Aorta (tissue), 5 donors: ENCODE data around the gene CLCN2. TPM values are rescaled to one million over a fixed set of nuclear protein-coding genes. Genes with fewer than 3 reads are reported as not detected.

ENCODE experiments used
- ATAC-seq: fragments of 200-7000 bp; cut with Tn5 transposase; one replicate; pipeline ENCODE4 v1.9.1; 2022; ENCODE audit warnings: moderate library complexity; ENCODE audit not compliant: low FRiP score
- DNase-seq, 2 donors: peaks; one replicate each; pipeline ENCODE4 v3.0.0-alpha.2; 2020
- H3K27ac ChIP-seq, 2 donors: one replicate each; pipeline ENCODE4 v1.5.1; 2013; ENCODE audit warnings: low read length in 2 of 2, mild to moderate bottlenecking in 2 of 2, moderate library complexity in 2 of 2, control low read depth in 1 of 2, inconsistent platforms in 1 of 2, low read depth in 1 of 2
- H3K27me3 ChIP-seq, 2 donors: one replicate each; pipeline ENCODE4 v1.6.1; 2013; ENCODE audit warnings: control low read depth in 1 of 2, low read length in 1 of 2, mild to moderate bottlenecking in 1 of 2, moderate library complexity in 1 of 2; ENCODE audit not compliant: insufficient read depth in 2 of 2, control insufficient read depth in 1 of 2
- H3K36me3 ChIP-seq, 2 donors: one replicate each; pipeline ENCODE4 v1.6.1; 2013; ENCODE audit warnings: control low read depth in 1 of 2, low read length in 1 of 2, mild to moderate bottlenecking in 1 of 2; ENCODE audit not compliant: insufficient read depth in 2 of 2, control insufficient read depth in 1 of 2
- H3K4me1 ChIP-seq, 2 donors: one replicate each; pipeline ENCODE4 v1.6.1; 2013; ENCODE audit warnings: low read length in 2 of 2, control low read depth in 1 of 2, mild to moderate bottlenecking in 1 of 2, moderate library complexity in 1 of 2; ENCODE audit not compliant: insufficient read depth in 2 of 2, control insufficient read depth in 1 of 2
- H3K4me3 ChIP-seq, 2 donors: one replicate each; pipeline ENCODE4 v1.5.1; 2013; ENCODE audit warnings: low read length in 2 of 2, control low read depth in 1 of 2, mild to moderate bottlenecking in 1 of 2
- H3K9me3 ChIP-seq: one replicate; pipeline ENCODE4 v1.6.1; 2013; ENCODE audit warnings: mild to moderate bottlenecking, low read length; ENCODE audit not compliant: control insufficient read depth
- WGBS, 2 donors: extraction: QIAGEN DNeasy Blood & Tissue Kit; methylation state at CpG; one replicate each; pipeline ENCODE4 v1.1.7; 2013; 5-methylcytosine and 5-hydroxymethylcytosine counted together
- intact Hi-C, 2 donors: fragments of 100-400 bp; cut with DNase I; formaldehyde crosslinking; loops; one replicate each; pipeline versions ENCODE4 v1.14.2 to v1.15.0; 2022
- polyA plus RNA-seq, 2 donors: library from polyadenylated mRNA; stranded (reverse); fragments of 200-250 nt; gene quantifications; one replicate each; pipeline ENCODE4 v1.2.3, GENCODE V29; 2013
- total RNA-seq, 2 donors: library from RNA; stranded (reverse); fragmentation: NEBNext Ultra II Directional; extraction: Animal tissue kit (Norgen Biotek cat#: 25700); gene quantifications; one replicate each; pipeline ENCODE4 v1.2.1, GENCODE V29; 2021
- donor health status: healthy with polysubstance abuse.
- donor health status: Bipolar disorder and iron deficiency.
- donor health status: DM: no; HTN: no; CAD: no.
- donor health status: DM: no; HTN: no; CAD: no.
- donor health status: DM: yes; HTN: yes; CAD: no.

Gene CLCN2
- total and polyA plus RNA-seq, 4 donors: 4.1 to 14.5 (median 5.4) TPM

DNA sequence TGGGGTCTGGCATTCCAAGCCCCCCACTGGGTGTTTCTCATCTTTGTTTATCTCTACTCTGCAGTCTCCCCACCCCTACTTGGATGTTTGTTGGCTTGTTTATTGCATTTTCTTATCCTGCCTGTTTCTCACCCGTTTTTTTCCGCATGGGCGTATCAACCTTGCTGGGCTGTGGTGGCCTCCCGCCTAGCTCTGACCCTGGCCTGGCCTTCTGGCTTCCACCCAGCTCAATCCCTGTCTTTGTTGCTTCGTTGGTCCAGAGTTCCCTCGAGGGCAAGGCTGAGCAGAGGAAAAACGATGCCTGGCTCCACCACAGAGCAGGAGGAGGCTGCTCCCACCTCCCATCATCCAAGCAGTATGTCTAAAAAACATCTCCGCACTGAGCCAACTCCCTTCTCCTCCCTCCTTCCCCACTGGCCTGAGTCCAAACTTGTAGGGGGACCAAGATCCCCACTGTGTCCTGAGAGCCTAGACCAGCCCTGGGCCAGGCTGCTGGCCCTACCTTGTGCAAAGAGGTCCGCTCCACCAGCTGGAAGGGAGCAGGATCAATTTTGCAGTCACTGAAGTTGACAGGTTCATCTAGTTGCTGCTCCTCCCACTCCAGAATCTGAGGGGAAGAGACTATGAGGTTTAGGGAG lies 9.8 kb downstream of the CLCN2 start:
- Histone ChIP-seq H3K4me1 (no peaks in the 10 kb centered on the region), H3K27ac (no peak overlapping the region), H3K4me3 (no peak overlapping the region), H3K27me3 (no peaks in the 10 kb centered on the region), H3K36me3 (no peaks in the 10 kb centered on the region), H3K9me3 (no peaks in the 10 kb centered on the region)
- intact Hi-C loops: no loop called here
- no peak for DNase-seq
- 52 to 53% methylated on average over 9 of the region's 9 CpGs for WGBS, 2 donors
- ATAC-seq: no peak

DNA sequence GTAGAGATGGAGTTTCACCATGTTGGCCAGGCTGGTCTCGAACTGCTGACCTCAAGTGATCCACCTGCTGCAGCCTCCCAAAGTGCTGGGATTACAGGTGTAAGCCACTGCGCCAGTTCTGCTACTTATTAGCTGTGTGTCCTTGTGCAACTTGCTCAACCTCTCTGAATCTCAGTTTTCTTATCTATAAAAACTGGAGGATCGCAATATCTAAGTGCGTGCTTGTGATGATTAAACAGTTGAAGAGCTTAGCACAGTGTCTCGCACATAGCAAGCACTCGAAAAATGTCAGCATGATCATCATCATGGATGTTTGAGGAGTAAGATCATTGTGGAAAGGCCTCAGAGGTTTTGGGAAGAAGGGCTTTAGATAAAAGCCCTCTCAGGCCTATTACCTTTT lies 10.8 kb downstream of the CLCN2 start:
- no peak for DNase-seq
- Histone ChIP-seq H3K4me1 (no peaks in the 10 kb centered on the region), H3K4me3 (no peak overlapping the region), H3K9me3 (no peaks in the 10 kb centered on the region), H3K36me3 (no peaks in the 10 kb centered on the region), H3K27me3 (no peaks in the 10 kb centered on the region), H3K27ac (no peak overlapping the region)
- 94 to 97% methylated on average over 6 of the region's 6 CpGs for WGBS, 2 donors
- intact Hi-C loops: no loop called here
- no peak for ATAC-seq

DNA sequence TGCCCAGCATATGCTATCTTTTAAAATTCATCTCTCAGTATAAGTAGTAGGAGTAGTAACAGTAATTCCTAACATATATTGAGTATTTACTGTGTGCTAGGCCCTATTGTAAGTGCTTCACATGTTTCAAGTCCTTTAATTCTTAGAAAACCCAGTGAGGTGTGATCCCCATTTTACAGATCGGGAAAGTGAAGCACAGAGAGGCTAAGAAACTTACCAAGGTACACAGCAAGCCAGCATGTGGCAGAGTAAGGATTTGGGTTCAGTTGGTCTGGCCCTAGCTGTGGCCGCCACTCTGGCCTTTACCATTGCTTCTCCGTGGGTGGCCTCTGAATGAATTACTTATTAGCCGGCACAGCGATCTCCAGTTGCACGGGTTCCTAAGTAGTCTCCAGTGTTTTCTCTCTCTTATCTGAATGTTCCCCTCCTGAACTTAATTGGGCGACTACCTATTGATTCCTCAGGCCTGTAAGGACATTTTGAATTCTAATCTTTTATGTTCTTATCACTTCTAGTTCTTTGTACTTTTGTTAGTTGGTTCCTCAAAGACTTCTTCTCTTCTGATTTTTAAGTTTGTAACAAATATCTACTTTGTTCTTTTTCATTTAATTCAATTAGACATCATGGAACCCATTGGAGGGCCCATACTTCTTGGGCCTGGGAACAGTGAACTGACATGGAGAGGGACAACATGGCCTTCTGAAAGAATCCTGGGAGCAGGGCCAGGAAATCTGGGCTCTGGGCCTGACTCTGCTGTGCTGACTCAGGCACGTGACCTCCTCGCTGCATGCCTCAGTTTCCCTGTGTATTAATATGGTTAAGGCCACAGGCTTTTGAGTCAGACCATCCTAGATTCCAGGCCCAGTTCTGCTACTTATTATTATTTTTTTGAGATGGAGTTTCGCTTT lies 11.6 kb downstream of the CLCN2 start:
- Histone ChIP-seq H3K4me3 (no peak overlapping the region), H3K36me3 (peaks cover 0 to 2% of the 10 kb centered on the region in 2 donors), H3K4me1 (no peaks in the 10 kb centered on the region), H3K27me3 (no peaks in the 10 kb centered on the region), H3K9me3 (no peaks in the 10 kb centered on the region), H3K27ac (no peak overlapping the region)
- ATAC-seq (no peak), DNase-seq (no peak)
- WGBS, 2 donors: 82 to 85% methylated on average over 10 of the region's 10 CpGs
- intact Hi-C loops: no loop called here

DNA sequence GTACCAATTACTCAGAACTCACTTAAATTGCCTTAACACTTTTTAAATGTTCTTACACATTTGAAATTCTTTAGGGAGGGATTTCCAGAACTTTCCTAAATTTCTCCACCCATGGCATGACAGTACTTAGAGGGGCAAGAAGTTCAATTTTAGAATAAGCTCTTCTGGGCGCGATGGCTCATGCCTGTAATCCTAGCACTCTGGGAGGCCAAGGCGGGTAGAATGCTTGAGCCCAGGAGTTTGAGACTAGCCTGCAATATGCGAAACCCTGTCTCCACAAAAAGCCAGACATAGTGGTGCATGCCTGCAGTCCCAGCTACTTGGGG lies 13.4 kb downstream of the CLCN2 start:
- no peak overlapping the region for H3K27ac ChIP-seq
- peaks cover 0 to 6% of the 10 kb centered on the region in 2 donors for H3K36me3 ChIP-seq
- ATAC-seq: no peak
- H3K9me3 ChIP-seq: no peaks in the 10 kb centered on the region
- whole genome bisulfite sequencing, 2 donors: 77 to 79% methylated on average over 4 of the region's 4 CpGs
- intact Hi-C loops: no loop called here
- no peaks in the 10 kb centered on the region for H3K4me1 ChIP-seq
- DNase-seq: no peak
- no peaks in the 10 kb centered on the region for H3K27me3 ChIP-seq
- H3K4me3 ChIP-seq: no peak overlapping the region

DNA sequence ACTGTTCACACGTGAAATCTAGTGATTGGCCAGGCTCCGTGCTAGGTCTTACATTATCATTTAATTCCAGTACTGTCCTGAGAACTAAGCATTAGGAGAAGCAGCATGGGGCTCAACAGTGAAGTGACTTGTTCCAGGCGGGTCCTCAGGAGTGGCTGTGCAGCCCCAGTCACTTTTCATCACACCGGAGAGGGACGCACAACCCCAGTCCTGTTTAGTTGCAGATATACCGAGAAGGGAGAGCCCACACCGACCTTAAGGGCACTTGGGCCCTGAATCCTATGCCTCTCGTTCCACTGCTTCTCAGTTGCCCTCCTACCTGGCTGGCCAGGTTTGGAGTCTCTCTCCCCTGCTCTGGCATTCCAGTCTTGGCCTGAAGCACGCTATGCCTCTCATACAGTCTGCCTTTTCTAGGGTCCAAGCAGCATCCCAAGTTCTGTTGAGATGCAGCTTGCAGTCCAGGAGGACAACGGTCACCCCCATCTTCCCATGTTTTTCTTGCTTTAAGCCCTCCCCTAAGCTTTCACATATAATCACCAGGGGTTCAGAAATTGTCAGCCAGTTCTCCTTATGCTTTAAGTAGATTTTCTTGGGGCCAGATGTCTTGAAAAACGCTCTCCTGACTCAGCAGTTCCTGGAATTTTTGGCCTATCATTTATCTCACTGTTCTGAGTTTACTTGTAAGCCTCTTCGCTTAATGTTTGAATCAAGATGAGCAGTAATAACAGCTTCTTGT lies 13.9 kb downstream of the CLCN2 start:
- no peak for DNase-seq
- 56 to 66% methylated on average over 12 of the region's 12 CpGs for WGBS, 2 donors
- intact Hi-C loops: no loop called here

DNA sequence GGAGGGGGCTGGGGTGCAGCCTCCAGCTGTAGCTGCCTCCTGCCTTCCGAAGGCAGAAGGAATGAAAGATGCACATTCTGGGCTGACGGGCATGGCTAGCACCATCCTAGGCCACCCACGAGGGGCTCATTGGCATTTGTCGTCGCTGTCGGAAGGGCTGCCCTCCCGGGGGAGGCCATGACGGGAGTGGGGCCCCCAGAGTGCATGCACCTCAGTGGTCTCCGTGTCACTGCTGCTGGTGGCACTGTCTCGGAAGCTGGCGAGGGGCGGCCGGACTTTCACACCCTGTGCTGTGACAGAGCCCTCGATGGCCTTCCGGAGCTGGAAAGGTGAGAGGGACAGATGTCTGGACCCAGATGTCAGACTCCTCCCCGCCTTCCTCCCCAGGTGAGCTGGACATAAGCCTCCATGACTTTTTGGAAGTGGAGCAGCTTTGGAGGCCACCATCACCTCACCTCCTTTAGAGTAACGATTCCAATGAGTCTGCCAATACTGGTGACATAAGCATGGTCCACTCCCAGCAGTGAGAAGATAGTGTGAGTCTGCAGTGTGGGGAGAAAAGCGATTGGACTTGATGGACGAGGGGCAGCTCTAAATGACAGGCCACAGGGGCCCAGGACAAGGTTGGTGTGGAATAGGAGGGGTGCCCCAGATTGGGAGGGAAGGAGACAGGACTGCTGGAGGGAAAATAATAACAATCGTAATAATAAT lies 14.8 kb downstream of the CLCN2 start:
- no peak overlapping the region for H3K4me3 ChIP-seq
- H3K27me3 ChIP-seq: no peaks in the 10 kb centered on the region
- ATAC-seq (no peak), DNase-seq (no peak)
- peaks cover 0 to 6% of the 10 kb centered on the region in 2 donors for H3K36me3 ChIP-seq
- 80 to 86% methylated on average over 20 of the region's 20 CpGs for WGBS, 2 donors
- H3K9me3 ChIP-seq: no peaks in the 10 kb centered on the region
- intact Hi-C loops: no loop called here
- H3K27ac ChIP-seq: no peak overlapping the region
- H3K4me1 ChIP-seq: no peaks in the 10 kb centered on the region

More for the DNA sequence above, 13.9 kb downstream of the CLCN2 start:
- no peak for ATAC-seq
- H3K9me3 ChIP-seq: no peaks in the 10 kb centered on the region
- H3K27me3 ChIP-seq: no peaks in the 10 kb centered on the region
- H3K4me1 ChIP-seq: no peaks in the 10 kb centered on the region
- H3K4me3 ChIP-seq: no peak overlapping the region
- peaks cover 0 to 6% of the 10 kb centered on the region in 2 donors for H3K36me3 ChIP-seq
- no peak overlapping the region for H3K27ac ChIP-seq

DNA sequence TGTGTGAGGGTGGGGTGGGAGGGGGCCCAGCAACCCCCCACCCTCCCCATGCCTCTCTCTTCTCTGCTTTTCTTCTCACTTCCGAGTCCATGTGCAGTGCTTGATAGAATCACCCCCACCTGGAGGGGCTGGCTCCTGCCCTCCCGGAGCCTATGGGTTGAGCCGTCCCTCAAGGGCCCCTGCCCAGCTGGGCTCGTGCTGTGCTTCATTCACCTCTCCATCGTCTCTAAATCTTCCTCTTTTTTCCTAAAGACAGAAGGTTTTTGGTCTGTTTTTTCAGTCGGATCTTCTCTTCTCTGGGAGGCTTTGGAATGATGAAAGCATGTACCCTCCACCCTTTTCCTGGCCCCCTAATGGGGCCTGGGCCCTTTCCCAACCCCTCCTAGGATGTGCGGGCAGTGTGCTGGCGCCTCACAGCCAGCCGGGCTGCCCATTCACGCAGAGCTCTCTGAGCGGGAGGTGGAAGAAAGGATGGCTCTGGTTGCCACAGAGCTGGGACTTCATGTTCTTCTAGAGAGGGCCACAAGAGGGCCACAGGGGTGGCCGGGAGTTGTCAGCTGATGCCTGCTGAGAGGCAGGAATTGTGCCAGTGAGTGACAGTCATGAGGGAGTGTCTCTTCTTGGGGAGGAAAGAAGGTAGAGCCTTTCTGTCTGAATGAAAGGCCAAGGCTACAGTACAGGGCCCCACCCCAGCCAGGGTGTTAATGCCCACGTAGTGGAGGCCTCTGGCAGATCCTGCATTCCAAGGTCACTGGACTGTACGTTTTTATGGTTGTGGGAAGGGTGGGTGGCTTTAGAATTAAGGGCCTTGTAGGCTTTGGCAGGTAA lies 15.9 kb downstream of the CLCN2 start:
- Histone ChIP-seq H3K36me3 (peaks cover 0 to 6% of the 10 kb centered on the region in 2 donors), H3K4me1 (no peaks in the 10 kb centered on the region), H3K9me3 (no peaks in the 10 kb centered on the region), H3K27me3 (no peaks in the 10 kb centered on the region), H3K4me3 (no peak overlapping the region), H3K27ac (no peak overlapping the region)
- peak; percentile 23 for ATAC-seq
- intact Hi-C loops: no loop called here
- WGBS, 2 donors: 34 to 40% methylated on average over 14 of the region's 14 CpGs
- peak in 1 of 2 donors; percentile 63 for DNase-seq
